ENCODE measurements around the gene AGFG1.
A peak's percentile ranks its signal among the peaks of the same experiment; 100 is the strongest.

Gene AGFG1

GRCh38 chr2:227461811-227462461 is 10.0 kb upstream of the AGFG1 start:
- DNase-seq (ENCODE audit: low read depth in 2 of 2), result no peak

DNA sequence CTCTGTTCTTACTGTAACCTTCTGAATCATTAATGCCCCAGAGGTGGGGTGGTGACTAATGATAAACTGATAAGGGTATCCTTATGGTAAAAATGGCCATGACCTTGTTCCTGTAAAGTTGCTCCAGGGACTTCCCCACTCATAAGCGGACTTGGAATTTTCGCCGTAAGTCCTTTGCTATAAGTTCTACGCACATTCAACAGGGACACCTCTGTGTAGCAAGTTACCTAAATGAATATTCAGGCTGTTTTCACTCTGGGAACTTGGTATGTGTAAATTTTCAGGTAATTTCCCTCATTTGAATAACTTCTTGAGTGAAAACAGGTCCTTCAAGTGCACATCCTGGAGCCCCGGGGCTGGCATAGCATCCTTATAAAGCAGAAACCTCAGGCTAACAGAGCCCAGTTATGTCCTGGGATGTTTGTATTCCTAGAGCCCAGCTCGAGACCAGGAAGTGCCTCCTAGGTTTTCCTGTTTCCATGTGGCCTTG is 9.4 kb upstream of the AGFG1 start:
- DNase-seq (ENCODE audit: low read depth in 2 of 2), result no peak

GRCh38 chr2:227462972-227463931 is 8.7 kb upstream of the AGFG1 start:
- no peak for DNase-seq (ENCODE audit: low read depth in 2 of 2)

DNA sequence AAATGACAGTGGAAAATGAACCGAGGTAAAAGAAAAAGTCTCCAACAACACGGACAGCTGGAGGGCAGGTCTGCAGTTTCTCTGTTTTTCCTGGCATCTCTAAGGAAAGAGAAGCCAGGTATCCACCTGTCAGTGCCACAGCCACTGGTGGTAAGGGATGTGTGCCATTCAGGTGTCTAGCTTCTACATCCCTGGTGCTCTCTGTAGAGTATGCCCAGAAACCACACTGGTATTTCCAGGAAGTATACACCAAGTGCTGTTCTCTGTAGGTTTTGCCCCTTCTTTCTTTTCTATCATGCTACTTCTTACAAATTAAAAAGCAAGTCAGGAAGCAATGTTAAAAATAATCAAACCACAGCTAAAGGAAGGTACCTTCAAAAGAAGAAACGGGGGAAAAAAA is 7.6 kb upstream of the AGFG1 start:
- no peak for DNase-seq (ENCODE audit: low read depth in 2 of 2)

GRCh38 chr2:227464851-227465250 is 7.1 kb upstream of the AGFG1 start:
- no peak for DNase-seq (ENCODE audit: low read depth in 2 of 2)

- DNase-seq (ENCODE audit: low read depth in 2 of 2), result no peak
These were observed 4.9 kb upstream of the AGFG1 start for GRCh38 chr2:227466887-227467600.

DNA sequence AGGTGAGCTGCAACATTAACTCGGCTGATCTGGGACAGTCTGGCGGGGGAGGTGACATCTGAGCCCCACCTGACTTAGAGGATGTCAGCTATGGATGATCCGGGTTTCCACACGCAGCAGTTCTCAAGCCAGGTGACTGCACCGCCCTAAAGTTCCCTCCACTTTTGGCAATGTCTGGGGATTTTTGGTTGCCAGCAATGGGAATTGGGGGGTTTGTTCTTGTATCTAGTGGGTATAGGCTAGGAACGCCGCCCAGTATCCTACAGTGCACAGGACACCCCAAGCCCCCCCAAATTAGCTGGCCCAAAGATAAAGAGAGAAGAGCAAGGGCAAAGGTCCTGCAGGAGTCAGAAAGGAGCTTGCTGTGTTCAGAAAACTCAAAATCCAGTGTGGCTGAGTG is 544 bp upstream of the AGFG1 start:
- no peak for DNase-seq (ENCODE audit: low read depth in 2 of 2)

- DNase-seq (ENCODE audit: low read depth in 2 of 2), result peak; percentile 25 to 27
These were observed 537 bp downstream of the AGFG1 start for GRCh38 chr2:227472265-227473121.

GRCh38 chr2:227473122-227473461 is 1.1 kb downstream of the AGFG1 start:
- DNase-seq (ENCODE audit: low read depth in 2 of 2), result no peak

DNA sequence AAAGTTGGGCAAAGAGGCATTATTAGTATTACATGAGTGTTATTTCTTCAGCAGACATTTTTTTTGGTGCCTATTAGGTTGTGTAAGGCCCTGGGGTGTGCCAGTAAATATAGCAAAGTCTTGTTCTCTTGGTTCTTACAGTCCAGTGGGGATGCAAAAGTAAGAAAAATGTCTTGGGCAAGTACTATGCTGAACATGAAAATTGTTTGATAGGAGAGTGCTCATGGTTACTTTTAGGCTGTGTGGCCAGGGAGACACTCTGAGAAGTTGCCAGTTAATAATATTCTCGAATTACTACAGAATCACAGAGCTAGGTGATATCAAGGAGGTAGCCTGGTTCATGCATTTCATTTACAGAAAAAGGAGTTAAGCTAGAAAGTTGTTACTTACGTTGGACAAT is 1.9 kb downstream of the AGFG1 start:
- no peak for DNase-seq (ENCODE audit: low read depth in 2 of 2)

- DNase-seq (ENCODE audit: low read depth in 2 of 2), result no peak
These were observed 2.5 kb downstream of the AGFG1 start for GRCh38 chr2:227474410-227474809.

DNA sequence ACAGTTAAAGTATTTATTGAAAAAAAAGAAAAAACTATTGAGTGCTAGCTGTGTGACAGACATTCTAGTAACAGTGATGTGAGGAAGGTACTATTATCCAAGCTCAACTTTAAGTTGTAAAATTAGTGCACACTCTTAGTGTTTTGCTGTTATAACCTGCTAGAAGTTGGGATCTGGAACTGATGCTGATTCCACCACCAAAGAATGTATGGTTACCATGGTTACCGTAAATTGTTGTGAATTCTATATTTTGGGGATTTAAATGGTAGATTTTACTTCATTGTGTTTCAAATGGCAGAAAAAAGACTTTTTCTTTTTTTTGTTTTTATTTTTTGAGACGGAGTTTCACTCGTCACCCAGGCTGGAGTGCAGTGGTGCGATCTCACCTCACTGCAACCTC is 5.3 kb downstream of the AGFG1 start:
- DNase-seq (ENCODE audit: low read depth in 2 of 2), result no peak

- no peak for DNase-seq (ENCODE audit: low read depth in 2 of 2)
These were observed 8.0 kb downstream of the AGFG1 start for GRCh38 chr2:227479865-227480475.

GRCh38 chr2:227480528-227480927 is 8.6 kb downstream of the AGFG1 start:
- DNase-seq (ENCODE audit: low read depth in 2 of 2), result no peak

- DNase-seq (ENCODE audit: low read depth in 2 of 2), result no peak
These were observed 10.8 kb downstream of the AGFG1 start for GRCh38 chr2:227482638-227483340.

DNA sequence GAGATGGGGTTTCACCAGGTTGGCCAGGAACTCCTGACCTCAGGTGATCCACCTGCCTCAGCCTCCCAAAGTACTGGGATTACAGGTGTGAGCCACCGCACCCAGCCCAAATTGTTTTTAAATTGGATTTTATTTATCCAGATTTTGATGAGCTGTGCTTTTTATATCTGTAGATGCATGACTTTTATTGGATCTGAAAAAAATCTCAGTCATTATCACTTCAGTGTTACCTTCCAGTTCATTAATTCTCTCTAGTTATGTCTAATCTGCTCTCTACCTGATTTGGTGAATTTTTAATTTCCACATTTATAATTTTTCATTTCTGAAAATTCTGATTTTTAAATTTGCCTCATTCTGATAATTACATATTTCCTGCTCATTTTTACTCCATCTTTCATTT is 13.5 kb downstream of the AGFG1 start:
- DNase-seq (ENCODE audit: low read depth in 2 of 2), result no peak

DNA sequence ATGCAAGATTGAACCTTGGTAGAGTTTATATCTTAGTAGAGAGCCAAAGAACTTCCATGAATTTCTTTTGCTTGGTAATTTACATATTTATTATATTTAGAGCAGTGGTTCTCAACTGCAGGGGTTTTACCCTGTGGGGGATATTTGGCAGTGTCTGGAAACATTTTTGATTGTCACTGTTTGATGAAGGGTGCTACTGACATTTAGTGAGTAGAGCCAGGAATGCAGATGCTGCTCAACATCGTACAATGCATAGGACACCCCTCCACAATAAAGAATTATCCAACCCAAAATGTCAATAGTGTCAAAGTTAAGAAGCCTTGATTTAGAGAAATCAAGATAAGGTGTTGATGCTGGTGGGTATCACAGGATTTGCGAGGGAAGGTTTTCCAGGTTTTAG is 14.7 kb downstream of the AGFG1 start:
- no peak for DNase-seq (ENCODE audit: low read depth in 2 of 2)

- DNase-seq (ENCODE audit: low read depth in 2 of 2), result no peak
These were observed 16.1 kb downstream of the AGFG1 start for GRCh38 chr2:227488045-227488444.

DNA sequence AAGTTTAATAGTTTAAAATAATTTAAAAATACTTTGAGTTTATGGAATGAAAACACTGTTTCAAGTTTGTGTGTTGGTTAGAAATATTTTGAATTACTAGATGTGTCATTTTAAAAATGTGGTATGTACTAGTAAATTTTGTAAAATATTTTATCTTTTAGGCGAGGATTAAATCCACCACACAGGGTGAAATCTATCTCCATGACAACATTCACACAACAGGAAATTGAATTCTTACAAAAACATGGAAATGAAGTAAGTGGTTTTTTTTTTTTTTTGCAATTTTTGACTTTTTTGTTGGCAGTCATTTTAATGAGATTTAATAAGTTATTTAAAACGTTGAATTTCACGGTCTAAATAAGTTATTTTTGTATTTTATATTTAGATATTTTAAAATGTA is 19.4 kb downstream of the AGFG1 start:
- DNase-seq (ENCODE audit: low read depth in 2 of 2), result no peak

DNA sequence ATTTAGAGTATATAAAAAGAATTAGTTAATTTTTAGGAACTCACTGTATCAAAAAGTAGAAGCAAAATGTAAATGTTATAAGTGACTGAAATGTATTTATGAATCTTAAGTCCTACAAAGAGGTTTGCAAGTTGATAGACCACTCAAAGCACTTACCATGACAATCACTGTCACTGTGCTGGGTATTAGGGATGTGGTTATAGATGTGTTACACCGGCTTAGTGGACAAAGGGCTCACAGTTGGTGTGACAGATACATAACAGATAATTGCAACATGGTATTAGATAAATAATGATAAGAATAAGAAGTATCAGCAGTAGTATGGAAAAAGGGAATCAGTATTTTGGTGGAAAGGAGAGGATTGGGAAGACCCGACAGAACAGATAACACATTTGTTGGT is 21.6 kb downstream of the AGFG1 start:
- no peak for DNase-seq (ENCODE audit: low read depth in 2 of 2)

Data from activated CD8-positive, alpha-beta memory T cell treated with anti-CD3 and anti-CD28 coated beads for 4 hours (primary cell).